SU-DHL-6 (cell line): ENCODE measurements around the gene RALGAPA1.

Experiments
- H2AFZ ChIP-seq: fragments of 200-600 bp; sonication (generic); 2 replicates; pipeline ENCODE4 v1.6.1; 2014; ENCODE audit warnings: low read depth, mild to moderate bottlenecking, moderate library complexity, mixed read lengths, antibody characterized with exemption, low read length; ENCODE audit not compliant: severe bottlenecking
- H3F3A ChIP-seq: fragments of 200-600 bp; shearing (Covaris generic); 2 replicates; pipeline ENCODE4 v1.6.0; 2016; ENCODE audit warnings: antibody characterized with exemption, mild to moderate bottlenecking; ENCODE audit not compliant: insufficient read depth
- H3K27ac ChIP-seq: fragments of 200-600 bp; sonication (generic); 2 replicates; pipeline ENCODE4 v1.5.1; 2016; ENCODE audit warnings: low read depth, mild to moderate bottlenecking, low read length, moderate library complexity, mixed read lengths
- H3K27me3 ChIP-seq: fragments of 200-600 bp; sonication (generic), shearing (Covaris generic); 2 replicates; pipeline ENCODE4 v1.6.0; 2014; ENCODE audit warnings: mild to moderate bottlenecking, low read length
- H3K36me3 ChIP-seq: fragments of 200-600 bp; sonication (generic); 2 replicates; pipeline ENCODE4 v1.6.1; 2014; ENCODE audit warnings: mild to moderate bottlenecking, low read length, mixed read lengths
- H3K4me2 ChIP-seq: fragments of 300-600, 200-600 bp; shearing (Covaris generic), sonication (generic); 2 replicates; pipeline ENCODE4 v1.6.0; 2014; ENCODE audit warnings: low read length, low read depth, mild to moderate bottlenecking; ENCODE audit not compliant: poor library complexity, severe bottlenecking
- H3K4me3 ChIP-seq: fragments of 200-600 bp; sonication (generic); 2 replicates; pipeline ENCODE4 v1.5.1; 2014; ENCODE audit warnings: antibody characterized with exemption, low read length, mild to moderate bottlenecking, mixed read lengths; ENCODE audit not compliant: insufficient read depth, poor library complexity, severe bottlenecking
- H3K79me2 ChIP-seq: fragments of 200-600 bp; sonication (generic); 2 replicates; pipeline ENCODE4 v1.6.1; 2014; ENCODE audit warnings: mild to moderate bottlenecking, low read length, moderate library complexity; ENCODE audit not compliant: insufficient read depth
- H3K9ac ChIP-seq: fragments of 200-600 bp; sonication (generic); 2 replicates; pipeline ENCODE4 v1.7.0; 2014; ENCODE audit warnings: mild to moderate bottlenecking, low read length
- H3K9me2 ChIP-seq: fragments of 200-600 bp; sonication (generic); replicated peaks from 2 replicates; pipeline ENCODE4 v1.6.1; 2014; ENCODE audit warnings: low read length; ENCODE audit not compliant: insufficient read depth
- H3K9me3 ChIP-seq: fragments of 200-600 bp; sonication (generic); 2 replicates; pipeline ENCODE4 v1.6.1; 2014; ENCODE audit warnings: low read length, mixed read lengths; ENCODE audit not compliant: insufficient read depth
- H4K20me1 ChIP-seq: fragments of 200-600 bp; sonication (generic); 2 replicates; pipeline ENCODE4 v1.6.1; 2014; ENCODE audit warnings: low read depth, mild to moderate bottlenecking, antibody characterized with exemption, low read length, moderate library complexity, mixed read lengths
- EZH2phosphoT487 ChIP-seq: fragments of 200-600 bp; sonication (generic), shearing (Covaris generic); conservative IDR thresholded peaks from 2 replicates; pipeline ENCODE4 v1.6.1; 2018; ENCODE audit warnings: mild to moderate bottlenecking, antibody characterized with exemption, low read length, moderate library complexity, mixed read lengths
- TF ChIP-seq, protein P1 (sequence below): fragments of 200-600 bp; sonication (generic); IDR thresholded peaks from one replicate; pipeline ENCODE4 v1.5.1; 2017; ENCODE audit warnings: antibody characterized with exemption, mild to moderate bottlenecking, low read length, moderate library complexity; ENCODE audit not compliant: insufficient read depth, poor library complexity, severe bottlenecking

The RALGAPA1 gene

DNA sequence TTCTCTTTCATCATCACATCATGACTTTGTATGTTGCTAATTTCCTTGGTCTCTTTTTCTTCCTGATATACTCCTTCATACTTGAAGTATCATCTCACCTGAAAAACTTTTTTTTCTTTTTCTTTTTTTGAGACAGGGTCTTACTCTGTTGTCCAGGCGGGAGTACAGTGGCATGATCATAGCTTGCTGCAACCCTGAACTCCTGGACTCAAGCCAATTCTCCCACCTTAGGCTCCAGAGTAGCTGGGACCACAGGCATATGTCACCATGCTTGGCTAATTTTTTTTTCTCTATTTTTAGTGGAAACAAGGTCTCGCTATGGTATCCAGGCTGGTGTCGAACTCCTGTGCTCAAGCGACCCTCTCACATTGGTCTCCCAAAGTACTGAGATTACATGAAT is 107.6 kb downstream of the RALGAPA1 start:
- Histone ChIP-seq H3K9me2 (no peaks in the 10 kb centered on the region), H3K79me2 (no peaks in the 10 kb centered on the region), H3K9ac (no peak overlapping the region), H4K20me1 (no peaks in the 10 kb centered on the region; the same call in 1 of the 2 replicates), H3K27ac (no peak overlapping the region), H3K36me3 (no peaks in the 10 kb centered on the region), H3K27me3 (no peaks in the 10 kb centered on the region), H2AFZ (no peak overlapping the region), H3F3A (no peaks in the 10 kb centered on the region), H3K4me3 (no peak overlapping the region), H3K9me3 (no peaks in the 10 kb centered on the region), H3K4me2 (no peak overlapping the region)
- no peak for TF ChIP-seq EZH2phosphoT487
- TF ChIP-seq, protein P1, sequence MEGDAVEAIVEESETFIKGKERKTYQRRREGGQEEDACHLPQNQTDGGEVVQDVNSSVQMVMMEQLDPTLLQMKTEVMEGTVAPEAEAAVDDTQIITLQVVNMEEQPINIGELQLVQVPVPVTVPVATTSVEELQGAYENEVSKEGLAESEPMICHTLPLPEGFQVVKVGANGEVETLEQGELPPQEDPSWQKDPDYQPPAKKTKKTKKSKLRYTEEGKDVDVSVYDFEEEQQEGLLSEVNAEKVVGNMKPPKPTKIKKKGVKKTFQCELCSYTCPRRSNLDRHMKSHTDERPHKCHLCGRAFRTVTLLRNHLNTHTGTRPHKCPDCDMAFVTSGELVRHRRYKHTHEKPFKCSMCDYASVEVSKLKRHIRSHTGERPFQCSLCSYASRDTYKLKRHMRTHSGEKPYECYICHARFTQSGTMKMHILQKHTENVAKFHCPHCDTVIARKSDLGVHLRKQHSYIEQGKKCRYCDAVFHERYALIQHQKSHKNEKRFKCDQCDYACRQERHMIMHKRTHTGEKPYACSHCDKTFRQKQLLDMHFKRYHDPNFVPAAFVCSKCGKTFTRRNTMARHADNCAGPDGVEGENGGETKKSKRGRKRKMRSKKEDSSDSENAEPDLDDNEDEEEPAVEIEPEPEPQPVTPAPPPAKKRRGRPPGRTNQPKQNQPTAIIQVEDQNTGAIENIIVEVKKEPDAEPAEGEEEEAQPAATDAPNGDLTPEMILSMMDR, result no peak

DNA sequence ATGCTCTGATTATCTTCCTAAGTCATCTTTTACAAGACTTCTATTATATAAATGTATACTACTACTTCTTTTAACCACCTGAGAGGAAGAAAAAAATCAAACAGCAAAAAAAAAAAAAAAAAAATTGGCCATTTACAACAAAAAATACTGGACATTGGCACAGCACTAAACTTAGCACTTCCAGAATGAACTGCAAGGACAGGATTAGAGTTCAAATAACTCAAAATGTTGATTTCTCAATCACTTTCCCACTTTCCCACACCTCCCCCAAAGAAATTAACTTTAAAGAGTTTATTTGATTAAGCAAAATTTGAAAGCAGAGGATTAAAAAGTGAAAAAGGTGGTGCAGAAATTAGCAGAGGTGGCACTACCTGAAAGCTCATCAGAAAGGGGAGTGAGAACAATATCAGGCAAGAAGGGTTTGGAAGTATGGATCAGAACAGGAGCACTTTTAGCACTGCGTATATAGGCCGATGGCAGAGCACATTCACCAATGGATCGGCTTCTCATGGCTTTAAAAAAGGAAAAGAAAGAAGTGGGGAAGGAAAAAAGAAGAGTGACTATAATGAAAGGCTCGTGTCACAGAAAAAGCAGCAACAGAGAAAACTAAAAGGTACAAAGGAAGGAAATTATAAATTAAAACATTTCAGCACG is 109.2 kb downstream of the RALGAPA1 start:
- Histone ChIP-seq H3K27me3 (no peaks in the 10 kb centered on the region), H3F3A (no peaks in the 10 kb centered on the region)

DNA sequence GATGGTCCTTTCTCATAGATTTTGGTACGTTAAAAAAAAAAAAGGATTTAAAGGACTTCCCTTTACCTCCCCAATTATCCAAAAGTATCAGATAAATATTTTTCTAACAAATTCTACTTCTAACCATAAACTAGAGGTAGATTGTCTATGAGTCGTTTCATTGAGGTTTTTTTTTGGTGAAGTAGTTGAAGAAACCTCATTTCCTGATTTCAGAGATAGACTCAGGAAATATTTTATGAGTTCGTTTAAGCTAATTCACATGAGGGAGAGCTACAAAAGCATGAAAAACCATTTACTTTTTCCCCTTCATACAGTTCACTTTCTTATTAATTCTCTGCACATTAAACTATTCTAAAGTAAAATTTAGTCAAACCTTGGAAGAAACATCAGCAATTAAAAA is 112.5 kb downstream of the RALGAPA1 start:
- Histone ChIP-seq H3K36me3 (no peaks in the 10 kb centered on the region), H2AFZ (no peak overlapping the region), H3F3A (no peaks in the 10 kb centered on the region), H3K9me3 (no peaks in the 10 kb centered on the region), H3K27me3 (no peaks in the 10 kb centered on the region), H3K4me2 (no peak overlapping the region), H3K4me3 (no peak overlapping the region), H3K9ac (no peak overlapping the region), H3K27ac (no peak overlapping the region), H4K20me1 (no peaks in the 10 kb centered on the region; the same call in 1 of the 2 replicates), H3K9me2 (no peaks in the 10 kb centered on the region), H3K79me2 (no peaks in the 10 kb centered on the region)
- TF ChIP-seq, protein P1, result no peak
- TF ChIP-seq EZH2phosphoT487, result no peak

More for the DNA sequence above, 109.2 kb downstream of the RALGAPA1 start:
- H3K36me3 ChIP-seq, result no peaks in the 10 kb centered on the region
- TF ChIP-seq EZH2phosphoT487, result no peak
- TF ChIP-seq, protein P1, result no peak
- no peaks in the 10 kb centered on the region for H3K9me3 ChIP-seq
- H3K79me2 ChIP-seq, result no peaks in the 10 kb centered on the region
- H3K27ac ChIP-seq, result no peak overlapping the region
- H3K9ac ChIP-seq, result no peak overlapping the region
- H3K4me2 ChIP-seq, result no peak overlapping the region
- no peak overlapping the region for H2AFZ ChIP-seq
- no peak overlapping the region for H3K4me3 ChIP-seq
- H3K9me2 ChIP-seq, result no peaks in the 10 kb centered on the region
- no peaks in the 10 kb centered on the region; the same call in 1 of the 2 replicates for H4K20me1 ChIP-seq
